Astrocyte (in vitro differentiated cells and primary cell): ENCODE measurements around the gene KCTD21. TPM values are rescaled to one million over a fixed set of nuclear protein-coding genes. Genes with fewer than 3 reads are reported as not detected.

Source experiments
- DNase-seq: peaks from one replicate; pipeline ENCODE4 v3.0.0-alpha.2; 2010; ENCODE audit warnings: low read depth
- FAIRE-seq: peaks from 2 replicates; lab custom pipeline; 2011; peaks lifted over from hg19 to GRCh38; lab: Jason Lieb, UNC
- H2AFZ ChIP-seq: 2 replicates; pipeline ENCODE4 v1.6.0; 2012; ENCODE audit warnings: low read depth, low read length, inconsistent platforms
- H3K27ac ChIP-seq: 2 replicates; pipeline ENCODE4 v1.5.1; 2011; ENCODE audit warnings: low read depth, low read length, inconsistent platforms
- H3K27me3 ChIP-seq: 2 replicates; pipeline ENCODE4 v1.6.0; 2011; ENCODE audit warnings: low read length, inconsistent platforms; ENCODE audit not compliant: insufficient read depth
- H3K36me3 ChIP-seq: 2 replicates; pipeline ENCODE4 v1.5.1; 2011; ENCODE audit warnings: low read length, inconsistent platforms; ENCODE audit not compliant: insufficient read depth
- H3K4me1 ChIP-seq: 2 replicates; pipeline ENCODE4 v1.5.1; 2011; ENCODE audit warnings: low read length, inconsistent platforms; ENCODE audit not compliant: insufficient read depth
- H3K4me2 ChIP-seq: 2 replicates; pipeline ENCODE4 v1.6.0; 2012; ENCODE audit warnings: low read length, inconsistent platforms
- H3K4me3 ChIP-seq: 2 replicates; pipeline ENCODE4 v1.5.1; 2011; ENCODE audit warnings: low read depth, mild to moderate bottlenecking, low read length, inconsistent platforms; ENCODE audit not compliant: insufficient read depth
- H3K79me2 ChIP-seq: 2 replicates; pipeline ENCODE4 v1.6.0; 2012; ENCODE audit warnings: mild to moderate bottlenecking, low read length, inconsistent platforms; ENCODE audit not compliant: insufficient read depth
- H3K9ac ChIP-seq: 2 replicates; pipeline ENCODE4 v1.6.0; 2012; ENCODE audit warnings: mild to moderate bottlenecking, low read length, inconsistent platforms
- H3K9me3 ChIP-seq: 2 replicates; pipeline ENCODE4 v1.5.1; 2012; ENCODE audit warnings: low read depth, mild to moderate bottlenecking, low read length, inconsistent platforms; ENCODE audit not compliant: insufficient read depth
- H4K20me1 ChIP-seq: 2 replicates; pipeline ENCODE4 v1.6.0; 2012; ENCODE audit warnings: low read length, inconsistent platforms; ENCODE audit not compliant: insufficient read depth
- H3K27ac Mint-ChIP-seq: one replicate; pipeline ENCODE4 v1.8.0; 2021; ENCODE audit warnings: mild to moderate bottlenecking, mixed read lengths; ENCODE audit not compliant: unreplicated experiment
- H3K27me3 Mint-ChIP-seq: one replicate; pipeline ENCODE4 v1.8.0; 2021; ENCODE audit warnings: low read depth, mixed read lengths; ENCODE audit not compliant: unreplicated experiment
- H3K36me3 Mint-ChIP-seq: one replicate; pipeline ENCODE4 v1.8.0; 2021; ENCODE audit warnings: low read depth, mixed read lengths; ENCODE audit not compliant: unreplicated experiment
- H3K4me1 Mint-ChIP-seq: one replicate; pipeline ENCODE4 v1.8.0; 2021; ENCODE audit warnings: low read depth, mixed read lengths; ENCODE audit not compliant: unreplicated experiment
- H3K4me3 Mint-ChIP-seq: one replicate; pipeline ENCODE4 v1.8.0; 2021; ENCODE audit warnings: mild to moderate bottlenecking, moderate library complexity, mixed read lengths; ENCODE audit not compliant: unreplicated experiment
- H3K9me3 Mint-ChIP-seq: one replicate; pipeline ENCODE4 v1.8.0; 2021; ENCODE audit warnings: mild to moderate bottlenecking, mixed read lengths; ENCODE audit not compliant: unreplicated experiment
- CTCF ChIP-seq: IDR thresholded peaks from 2 replicates; pipeline ENCODE4 v1.5.1; 2011; ENCODE audit warnings: low read depth, mild to moderate bottlenecking, inconsistent platforms, low read length, moderate library complexity; ENCODE audit not compliant: insufficient read depth
- EZH2 ChIP-seq: IDR thresholded peaks from 2 replicates; pipeline ENCODE4 v1.6.1; 2012; ENCODE audit warnings: mild to moderate bottlenecking, low read length, inconsistent platforms; ENCODE audit not compliant: insufficient read depth
- total RNA-seq: library from RNA; stranded (reverse); gene quantifications from 2 replicates; pipeline ENCODE4 v1.2.1, GENCODE V29; 2021

KCTD21 gene
- total RNA-seq, 1 donor from 2014 or later: 14.0 TPM

GRCh38 chr11:78197816-78198215 lies 9.4 kb upstream of the KCTD21 start:
- Mint-ChIP-seq H3K27ac (no peak overlapping the region), H3K4me1 (peaks cover 13% of the 10 kb centered on the region), H3K4me3 (no peak overlapping the region), H3K9me3 (no peaks in the 10 kb centered on the region), H3K27me3 (no peaks in the 10 kb centered on the region), H3K36me3 (peaks cover 24% of the 10 kb centered on the region)
- Histone ChIP-seq H3K9me3 (no peaks in the 10 kb centered on the region), H3K4me3 (no peak overlapping the region), H3K79me2 (peaks cover 16% of the 10 kb centered on the region), H4K20me1 (peaks cover 93% of the 10 kb centered on the region), H2AFZ (no peak overlapping the region), H3K27me3 (no peaks in the 10 kb centered on the region), H3K9ac (no peak overlapping the region), H3K36me3 (peaks cover 10% of the 10 kb centered on the region), H3K4me1 (peaks cover 2% of the 10 kb centered on the region), H3K27ac (no peak overlapping the region), H3K4me2 (no peak overlapping the region)
- DNase-seq (no peak), FAIRE-seq (no peak)
- TF ChIP-seq CTCF: no peak
- TF ChIP-seq EZH2: no peak

GRCh38 chr11:78196661-78197091 lies 8.2 kb upstream of the KCTD21 start:
- FAIRE-seq: no peak
- Histone ChIP-seq H3K4me3 (no peak overlapping the region), H3K27me3 (no peaks in the 10 kb centered on the region), H3K79me2 (peaks cover 21% of the 10 kb centered on the region), H3K9ac (no peak overlapping the region), H3K36me3 (peaks cover 10% of the 10 kb centered on the region), H3K4me1 (peaks cover 3% of the 10 kb centered on the region), H3K27ac (no peak overlapping the region), H3K4me2 (no peak overlapping the region), H4K20me1 (peaks cover 95% of the 10 kb centered on the region), H2AFZ (no peak overlapping the region), H3K9me3 (no peaks in the 10 kb centered on the region)
- H3K4me1 Mint-ChIP-seq: peaks cover 13% of the 10 kb centered on the region
- DNase-seq: no peak
- TF ChIP-seq CTCF (no peak), EZH2 (no peak)
- H3K9me3 Mint-ChIP-seq: no peaks in the 10 kb centered on the region
- no peak overlapping the region for H3K4me3 Mint-ChIP-seq
- H3K36me3 Mint-ChIP-seq: peaks cover 19% of the 10 kb centered on the region
- H3K27ac Mint-ChIP-seq: no peak overlapping the region
- H3K27me3 Mint-ChIP-seq: no peaks in the 10 kb centered on the region

- peaks cover 15% of the 10 kb centered on the region for H3K4me1 Mint-ChIP-seq
- Histone ChIP-seq H3K4me3 (no peak overlapping the region), H3K4me1 (peaks cover 3% of the 10 kb centered on the region), H3K9me3 (no peaks in the 10 kb centered on the region), H3K36me3 (peaks cover 6% of the 10 kb centered on the region), H3K79me2 (peaks cover 27% of the 10 kb centered on the region), H3K27me3 (no peaks in the 10 kb centered on the region), H4K20me1 (peaks cover 94% of the 10 kb centered on the region), H3K27ac (no peak overlapping the region), H3K4me2 (no peak overlapping the region), H3K9ac (no peak overlapping the region), H2AFZ (no peak overlapping the region)
- DNase-seq (no peak), FAIRE-seq (no peak)
- no peak overlapping the region for H3K27ac Mint-ChIP-seq
- H3K4me3 Mint-ChIP-seq: no peak overlapping the region
- TF ChIP-seq EZH2: no peak
- no peak for TF ChIP-seq CTCF
- H3K27me3 Mint-ChIP-seq: no peaks in the 10 kb centered on the region
- peaks cover 17% of the 10 kb centered on the region for H3K36me3 Mint-ChIP-seq
- no peaks in the 10 kb centered on the region for H3K9me3 Mint-ChIP-seq
These were observed 7.6 kb upstream of the KCTD21 start for GRCh38 chr11:78195917-78196560.
